GM18517 (cell line): ENCODE results near the gene NHEJ1.

Experiments used
- ATAC-seq: cut with Tn5 transposase; IDR thresholded peaks from one replicate; pipeline ENCODE4 v1.9.1; 2021; ENCODE audit warnings: mild to moderate bottlenecking, moderate library complexity; ENCODE audit not compliant: unreplicated experiment

NHEJ1 gene

GRCh38 chr2:219060821-219061791 is 99.5 kb downstream of the NHEJ1 start, which contains the start of gene IHH:
IHH (minus strand) TSS chr2:219060921; CDS start chr2:219060467, 454 bp downstream.
- no peak for ATAC-seq

- ATAC-seq, result no peak
Measured at GRCh38 chr2:219059725-219060682, 100.6 kb downstream of the NHEJ1 start.

- no peak for ATAC-seq
Measured at GRCh38 chr2:219059375-219059724, 101.3 kb downstream of the NHEJ1 start.

GRCh38 chr2:219058541-219059374 is 101.9 kb downstream of the NHEJ1 start:
- ATAC-seq, result no peak

GRCh38 chr2:219057709-219058540 is 102.7 kb downstream of the NHEJ1 start:
- peak; percentile 81 for ATAC-seq

GRCh38 chr2:219056896-219057708 is 103.5 kb downstream of the NHEJ1 start:
- ATAC-seq, result no peak

- ATAC-seq, result no peak
Measured at GRCh38 chr2:219056176-219056895, 104.3 kb downstream of the NHEJ1 start.

GRCh38 chr2:219054956-219055903 is 105.4 kb downstream of the NHEJ1 start:
- ATAC-seq, result no peak

- no peak for ATAC-seq
Measured at GRCh38 chr2:219049282-219049681, 111.3 kb downstream of the NHEJ1 start.

GRCh38 chr2:219045937-219046550 is 114.6 kb downstream of the NHEJ1 start:
- ATAC-seq, result no peak

- no peak for ATAC-seq
Measured at GRCh38 chr2:219042750-219043149, 117.9 kb downstream of the NHEJ1 start.

- no peak for ATAC-seq
Measured at GRCh38 chr2:219042157-219042556, 118.5 kb downstream of the NHEJ1 start.

GRCh38 chr2:219041252-219041651 is 119.4 kb downstream of the NHEJ1 start, which contains the start of gene CFAP65:
CFAP65 (minus strand) TSS chr2:219041516; CDS start chr2:219039048, 2,468 bp downstream.
- ATAC-seq, result no peak

- no peak for ATAC-seq
Measured at GRCh38 chr2:219038600-219038999, 122.0 kb downstream of the NHEJ1 start.

- no peak for ATAC-seq
Measured at GRCh38 chr2:219037783-219038499, 122.7 kb downstream of the NHEJ1 start.

GRCh38 chr2:219035942-219036341 is 124.7 kb downstream of the NHEJ1 start:
- no peak for ATAC-seq
